SU-DHL-6 (cell line): ENCODE data around the gene SSNA1.

Source experiments
- H2AFZ ChIP-seq: fragments of 200-600 bp; sonication (generic); 2 replicates; pipeline ENCODE4 v1.6.1; 2014; ENCODE audit warnings: low read depth, mild to moderate bottlenecking, moderate library complexity, mixed read lengths, antibody characterized with exemption, low read length; ENCODE audit not compliant: severe bottlenecking
- H3F3A ChIP-seq: fragments of 200-600 bp; shearing (Covaris generic); 2 replicates; pipeline ENCODE4 v1.6.0; 2016; ENCODE audit warnings: antibody characterized with exemption, mild to moderate bottlenecking; ENCODE audit not compliant: insufficient read depth
- H3K27ac ChIP-seq: fragments of 200-600 bp; sonication (generic); 2 replicates; pipeline ENCODE4 v1.5.1; 2016; ENCODE audit warnings: low read depth, mild to moderate bottlenecking, low read length, moderate library complexity, mixed read lengths
- H3K27me3 ChIP-seq: fragments of 200-600 bp; sonication (generic), shearing (Covaris generic); 2 replicates; pipeline ENCODE4 v1.6.0; 2014; ENCODE audit warnings: mild to moderate bottlenecking, low read length
- H3K36me3 ChIP-seq: fragments of 200-600 bp; sonication (generic); 2 replicates; pipeline ENCODE4 v1.6.1; 2014; ENCODE audit warnings: mild to moderate bottlenecking, low read length, mixed read lengths
- H3K4me2 ChIP-seq: fragments of 300-600, 200-600 bp; shearing (Covaris generic), sonication (generic); 2 replicates; pipeline ENCODE4 v1.6.0; 2014; ENCODE audit warnings: low read length, low read depth, mild to moderate bottlenecking; ENCODE audit not compliant: poor library complexity, severe bottlenecking
- H3K4me3 ChIP-seq: fragments of 200-600 bp; sonication (generic); 2 replicates; pipeline ENCODE4 v1.5.1; 2014; ENCODE audit warnings: antibody characterized with exemption, low read length, mild to moderate bottlenecking, mixed read lengths; ENCODE audit not compliant: insufficient read depth, poor library complexity, severe bottlenecking
- H3K79me2 ChIP-seq: fragments of 200-600 bp; sonication (generic); 2 replicates; pipeline ENCODE4 v1.6.1; 2014; ENCODE audit warnings: mild to moderate bottlenecking, low read length, moderate library complexity; ENCODE audit not compliant: insufficient read depth
- H3K9ac ChIP-seq: fragments of 200-600 bp; sonication (generic); 2 replicates; pipeline ENCODE4 v1.7.0; 2014; ENCODE audit warnings: mild to moderate bottlenecking, low read length
- H3K9me2 ChIP-seq: fragments of 200-600 bp; sonication (generic); replicated peaks from 2 replicates; pipeline ENCODE4 v1.6.1; 2014; ENCODE audit warnings: low read length; ENCODE audit not compliant: insufficient read depth
- H3K9me3 ChIP-seq: fragments of 200-600 bp; sonication (generic); 2 replicates; pipeline ENCODE4 v1.6.1; 2014; ENCODE audit warnings: low read length, mixed read lengths; ENCODE audit not compliant: insufficient read depth
- H4K20me1 ChIP-seq: fragments of 200-600 bp; sonication (generic); 2 replicates; pipeline ENCODE4 v1.6.1; 2014; ENCODE audit warnings: low read depth, mild to moderate bottlenecking, antibody characterized with exemption, low read length, moderate library complexity, mixed read lengths
- EZH2phosphoT487 ChIP-seq: fragments of 200-600 bp; sonication (generic), shearing (Covaris generic); conservative IDR thresholded peaks from 2 replicates; pipeline ENCODE4 v1.6.1; 2018; ENCODE audit warnings: mild to moderate bottlenecking, antibody characterized with exemption, low read length, moderate library complexity, mixed read lengths
- TF ChIP-seq, protein P1 (sequence below): fragments of 200-600 bp; sonication (generic); IDR thresholded peaks from one replicate; pipeline ENCODE4 v1.5.1; 2017; ENCODE audit warnings: antibody characterized with exemption, mild to moderate bottlenecking, low read length, moderate library complexity; ENCODE audit not compliant: insufficient read depth, poor library complexity, severe bottlenecking

Gene SSNA1

DNA sequence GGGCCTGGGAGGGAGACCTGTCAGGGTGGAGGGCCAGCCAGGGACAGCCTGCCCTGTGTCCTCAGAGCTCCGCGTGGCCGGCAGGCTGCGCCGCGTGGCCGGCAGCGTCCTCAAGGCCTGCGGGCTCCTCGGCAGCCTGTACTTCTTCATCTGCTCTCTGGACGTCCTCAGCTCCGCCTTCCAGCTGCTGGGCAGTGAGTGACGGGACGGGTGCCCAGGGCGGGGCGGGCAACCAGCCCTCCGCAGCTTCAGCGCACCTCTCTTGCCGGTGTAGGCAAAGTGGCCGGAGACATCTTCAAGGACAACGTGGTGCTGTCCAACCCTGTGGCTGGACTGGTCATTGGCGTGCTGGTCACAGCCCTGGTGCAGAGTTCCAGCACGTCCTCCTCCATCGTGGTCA is 44.0 kb downstream of the SSNA1 start:
- Histone ChIP-seq H3K27me3 (no peaks in the 10 kb centered on the region), H3K36me3 (no peaks in the 10 kb centered on the region), H2AFZ (no peak overlapping the region), H3K9me3 (no peaks in the 10 kb centered on the region), H4K20me1 (no peaks in the 10 kb centered on the region), H3K4me3 (no peak overlapping the region), H3K9me2 (no peaks in the 10 kb centered on the region), H3K4me2 (no peak overlapping the region), H3F3A (no peaks in the 10 kb centered on the region), H3K27ac (no peak overlapping the region), H3K79me2 (no peaks in the 10 kb centered on the region), H3K9ac (no peak overlapping the region)
- no peak for TF ChIP-seq EZH2phosphoT487
- TF ChIP-seq, protein P1, sequence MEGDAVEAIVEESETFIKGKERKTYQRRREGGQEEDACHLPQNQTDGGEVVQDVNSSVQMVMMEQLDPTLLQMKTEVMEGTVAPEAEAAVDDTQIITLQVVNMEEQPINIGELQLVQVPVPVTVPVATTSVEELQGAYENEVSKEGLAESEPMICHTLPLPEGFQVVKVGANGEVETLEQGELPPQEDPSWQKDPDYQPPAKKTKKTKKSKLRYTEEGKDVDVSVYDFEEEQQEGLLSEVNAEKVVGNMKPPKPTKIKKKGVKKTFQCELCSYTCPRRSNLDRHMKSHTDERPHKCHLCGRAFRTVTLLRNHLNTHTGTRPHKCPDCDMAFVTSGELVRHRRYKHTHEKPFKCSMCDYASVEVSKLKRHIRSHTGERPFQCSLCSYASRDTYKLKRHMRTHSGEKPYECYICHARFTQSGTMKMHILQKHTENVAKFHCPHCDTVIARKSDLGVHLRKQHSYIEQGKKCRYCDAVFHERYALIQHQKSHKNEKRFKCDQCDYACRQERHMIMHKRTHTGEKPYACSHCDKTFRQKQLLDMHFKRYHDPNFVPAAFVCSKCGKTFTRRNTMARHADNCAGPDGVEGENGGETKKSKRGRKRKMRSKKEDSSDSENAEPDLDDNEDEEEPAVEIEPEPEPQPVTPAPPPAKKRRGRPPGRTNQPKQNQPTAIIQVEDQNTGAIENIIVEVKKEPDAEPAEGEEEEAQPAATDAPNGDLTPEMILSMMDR, result no peak

DNA sequence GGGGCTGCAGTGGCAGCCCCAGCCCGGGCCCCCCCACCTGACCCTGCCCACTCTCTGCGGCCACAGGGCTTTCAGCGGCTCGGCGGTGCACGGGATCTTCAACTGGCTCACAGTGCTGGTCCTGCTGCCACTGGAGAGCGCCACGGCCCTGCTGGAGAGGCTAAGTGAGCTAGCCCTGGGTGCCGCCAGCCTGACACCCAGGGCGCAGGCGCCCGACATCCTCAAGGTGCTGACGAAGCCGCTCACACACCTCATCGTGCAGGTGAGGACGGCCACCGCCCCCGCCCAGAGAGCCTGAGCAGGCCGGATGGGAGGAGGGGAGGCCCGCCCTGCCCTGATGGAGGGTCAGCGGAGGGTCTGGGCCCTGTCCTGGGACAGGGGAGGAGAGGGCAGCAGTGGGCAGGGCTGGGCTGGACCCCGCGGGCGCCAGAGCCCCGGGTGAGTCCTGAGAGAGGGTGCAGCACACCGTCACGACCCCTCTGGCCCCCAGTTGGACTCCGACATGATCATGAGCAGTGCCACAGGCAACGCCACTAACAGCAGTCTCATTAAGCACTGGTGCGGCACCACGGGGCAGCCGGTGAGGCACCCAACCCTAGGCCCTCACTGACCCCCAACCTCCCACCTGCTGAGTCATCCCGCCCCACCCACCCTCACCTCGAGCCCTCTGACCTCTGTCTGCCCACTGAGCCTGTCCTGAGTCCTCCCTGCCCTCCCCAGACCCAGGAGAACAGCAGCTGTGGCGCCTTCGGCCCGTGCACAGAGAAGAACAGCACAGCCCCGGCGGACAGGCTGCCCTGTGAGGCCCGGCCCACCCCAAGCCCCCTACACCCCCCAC is 44.9 kb downstream of the SSNA1 start:
- Histone ChIP-seq H3K9me2 (no peaks in the 10 kb centered on the region), H3K4me2 (no peak overlapping the region), H3K9me3 (no peaks in the 10 kb centered on the region), H3K79me2 (no peaks in the 10 kb centered on the region), H4K20me1 (no peaks in the 10 kb centered on the region), H3K36me3 (no peaks in the 10 kb centered on the region), H3K9ac (no peak overlapping the region), H3K4me3 (no peak overlapping the region), H3K27ac (no peak overlapping the region), H3K27me3 (no peaks in the 10 kb centered on the region), H2AFZ (no peak overlapping the region), H3F3A (no peaks in the 10 kb centered on the region)
- TF ChIP-seq EZH2phosphoT487, result no peak
- TF ChIP-seq, protein P1, result no peak

DNA sequence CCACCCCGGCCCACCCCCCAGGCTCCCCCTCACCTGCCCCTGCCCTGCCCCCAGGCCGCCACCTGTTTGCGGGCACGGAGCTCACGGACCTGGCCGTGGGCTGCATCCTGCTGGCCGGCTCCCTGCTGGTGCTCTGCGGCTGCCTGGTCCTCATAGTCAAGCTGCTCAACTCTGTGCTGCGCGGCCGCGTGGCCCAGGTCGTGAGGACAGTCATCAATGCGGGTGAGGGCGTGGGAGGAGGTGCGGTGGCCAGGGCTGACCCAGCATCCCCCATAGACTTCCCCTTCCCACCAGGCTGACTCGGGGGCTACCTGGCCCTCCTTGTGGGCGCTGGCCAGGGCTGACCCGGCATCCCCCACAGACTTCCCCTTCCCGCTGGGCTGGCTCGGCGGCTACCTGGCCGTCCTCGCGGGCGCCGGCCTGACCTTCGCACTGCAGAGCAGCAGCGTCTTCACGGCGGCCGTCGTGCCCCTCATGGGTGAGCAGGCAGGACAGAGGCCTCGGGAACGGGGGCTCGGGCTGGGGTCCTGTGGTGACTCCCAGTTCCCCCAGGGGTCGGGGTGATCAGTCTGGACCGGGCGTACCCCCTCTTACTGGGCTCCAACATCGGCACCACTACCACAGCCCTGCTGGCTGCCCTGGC is 45.7 kb downstream of the SSNA1 start:
- no peak overlapping the region for H3K27ac ChIP-seq
- no peaks in the 10 kb centered on the region for H3F3A ChIP-seq
- H4K20me1 ChIP-seq, result no peaks in the 10 kb centered on the region
- no peak for TF ChIP-seq EZH2phosphoT487
- TF ChIP-seq, protein P1, result no peak
- no peak overlapping the region for H3K9ac ChIP-seq
- H3K9me2 ChIP-seq, result no peaks in the 10 kb centered on the region
- no peaks in the 10 kb centered on the region for H3K36me3 ChIP-seq
- no peaks in the 10 kb centered on the region for H3K27me3 ChIP-seq
- H3K4me2 ChIP-seq, result no peak overlapping the region
- no peak overlapping the region for H3K4me3 ChIP-seq
- no peaks in the 10 kb centered on the region for H3K79me2 ChIP-seq
- no peaks in the 10 kb centered on the region for H3K9me3 ChIP-seq
- no peak overlapping the region for H2AFZ ChIP-seq
